HG03521 (cell line): ENCODE data around the gene BAIAP2.

Source experiments
- ATAC-seq: cut with Tn5 transposase; IDR thresholded peaks from one replicate; pipeline ENCODE4 v1.9.1; 2021; ENCODE audit warnings: mild to moderate bottlenecking, moderate library complexity; ENCODE audit not compliant: unreplicated experiment

BAIAP2 gene

GRCh38 chr17:81102352-81102751 lies 67.4 kb downstream of the BAIAP2 start:
- no peak for ATAC-seq

- no peak for ATAC-seq
These were observed 67.9 kb downstream of the BAIAP2 start for GRCh38 chr17:81102869-81103268.

- no peak for ATAC-seq
These were observed 68.4 kb downstream of the BAIAP2 start for GRCh38 chr17:81103379-81103778.

GRCh38 chr17:81106716-81107115 lies 71.8 kb downstream of the BAIAP2 start:
- no peak for ATAC-seq

- ATAC-seq, result no peak
These were observed 73.3 kb downstream of the BAIAP2 start for GRCh38 chr17:81108220-81108619.

GRCh38 chr17:81109957-81110356 lies 75.0 kb downstream of the BAIAP2 start:
- ATAC-seq, result no peak

GRCh38 chr17:81110488-81111040 lies 75.6 kb downstream of the BAIAP2 start:
- ATAC-seq, result no peak

GRCh38 chr17:81111066-81111465 lies 76.1 kb downstream of the BAIAP2 start:
- no peak for ATAC-seq

- no peak for ATAC-seq
These were observed 77.5 kb downstream of the BAIAP2 start for GRCh38 chr17:81112450-81112849.

GRCh38 chr17:81113158-81113724 lies 78.3 kb downstream of the BAIAP2 start:
- ATAC-seq, result no peak

- ATAC-seq, result no peak
These were observed 79.6 kb downstream of the BAIAP2 start for GRCh38 chr17:81114351-81115093.

- ATAC-seq, result no peak
These were observed 80.3 kb downstream of the BAIAP2 start for GRCh38 chr17:81115219-81115618.

GRCh38 chr17:81115749-81116464 lies 81.0 kb downstream of the BAIAP2 start:
- no peak for ATAC-seq

GRCh38 chr17:81116704-81117103 lies 81.8 kb downstream of the BAIAP2 start:
- ATAC-seq, result no peak

GRCh38 chr17:81117672-81118198 lies 82.8 kb downstream of the BAIAP2 start:
- no peak for ATAC-seq

- no peak for ATAC-seq
These were observed 83.6 kb downstream of the BAIAP2 start for GRCh38 chr17:81118308-81119221.

- ATAC-seq, result no peak
These were observed 84.5 kb downstream of the BAIAP2 start for GRCh38 chr17:81119223-81120148.

- no peak for ATAC-seq
These were observed 85.2 kb downstream of the BAIAP2 start for GRCh38 chr17:81120149-81120484.
